Loucy (cell line): ENCODE results near the gene INO80B.

Experiments used
- CTCF ChIP-seq: fragments of 200-600 bp; sonication (generic); conservative IDR thresholded peaks from 2 replicates; pipeline ENCODE4 v1.5.1; 2014; ENCODE audit warnings: mild to moderate bottlenecking, antibody characterized with exemption, low read length
- EZH2phosphoT487 ChIP-seq: fragments of 200-600 bp; IDR thresholded peaks from 2 replicates; pipeline ENCODE4 v1.6.1; 2018; ENCODE audit warnings: antibody characterized with exemption, mild to moderate bottlenecking, moderate library complexity, borderline replicate concordance

DNA sequence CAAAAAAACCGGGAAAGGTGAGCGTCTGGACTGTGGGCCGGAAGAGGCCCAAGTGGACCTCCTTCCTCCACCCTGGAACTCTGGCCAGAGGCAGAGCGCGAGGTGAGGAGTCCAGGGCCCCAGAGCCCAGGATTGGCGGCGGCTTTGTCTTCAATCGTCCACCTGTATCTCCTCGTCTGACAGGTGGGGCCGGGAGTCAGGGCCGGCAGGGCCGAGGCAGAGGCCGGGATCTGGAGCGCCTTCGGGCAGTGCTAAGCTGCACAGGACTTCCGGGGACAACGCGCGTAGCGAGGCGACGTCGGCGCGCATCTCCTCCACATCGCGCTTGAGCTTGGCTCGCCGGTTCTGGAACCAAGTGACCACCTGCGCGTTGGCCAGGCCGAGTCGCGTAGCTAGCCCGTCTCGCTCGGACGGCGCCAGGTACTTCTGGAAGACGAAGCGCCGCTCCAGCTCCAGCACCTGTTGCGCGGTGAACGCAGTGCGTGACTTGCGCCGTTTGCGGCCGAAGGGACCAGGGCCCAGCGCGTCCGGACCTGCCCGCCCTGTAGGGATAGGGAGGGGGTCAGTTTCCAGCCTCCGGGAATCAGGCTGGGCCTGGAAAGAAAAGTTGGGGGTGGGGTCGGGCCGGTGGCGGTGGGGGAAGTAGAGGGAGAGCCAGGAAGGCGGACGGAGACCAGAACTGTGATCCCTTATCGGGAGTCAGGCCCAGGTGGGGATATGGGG lies 43.1 kb downstream of the INO80B start:
- TF ChIP-seq CTCF (no peak), EZH2phosphoT487 (no peak)
